Stimulated activated CD8-positive, alpha-beta memory T cell treated with anti-CD3 and anti-CD28 coated beads, Interleukin-15, amount 100 ng/mL, for 1 hour (primary cell): ENCODE measurements around the gene FARP1.

Source experiments
- DNase-seq: peaks from one replicate; pipeline ENCODE4 v3.0.0-alpha.2; 2020; ENCODE audit warnings: low read depth

Gene FARP1

GRCh38 chr13:98133946-98134345, 8.9 kb upstream of the FARP1 start:
- no peak for DNase-seq

- DNase-seq = no peak
These were observed 8.0 kb upstream of the FARP1 start for GRCh38 chr13:98134901-98135300.

- DNase-seq = no peak
These were observed 1.8 kb upstream of the FARP1 start for GRCh38 chr13:98141091-98141490.

- DNase-seq = no peak
These were observed 1.1 kb upstream of the FARP1 start for GRCh38 chr13:98141509-98142379.

- DNase-seq = no peak
These were observed 261 bp downstream of the FARP1 start for GRCh38 chr13:98143157-98143553.

GRCh38 chr13:98143601-98144026, 720 bp downstream of the FARP1 start:
- no peak for DNase-seq

GRCh38 chr13:98144027-98144741, 1.3 kb downstream of the FARP1 start:
- no peak for DNase-seq

GRCh38 chr13:98144801-98145350, 2.0 kb downstream of the FARP1 start:
- DNase-seq = no peak

GRCh38 chr13:98147521-98147920, 4.6 kb downstream of the FARP1 start:
- no peak for DNase-seq

GRCh38 chr13:98150832-98151479, 8.1 kb downstream of the FARP1 start:
- no peak for DNase-seq

- DNase-seq = no peak
These were observed 12.7 kb downstream of the FARP1 start for GRCh38 chr13:98155475-98156109.

- no peak for DNase-seq
These were observed 13.4 kb downstream of the FARP1 start for GRCh38 chr13:98156259-98156658.

GRCh38 chr13:98157188-98157587, 14.3 kb downstream of the FARP1 start:
- no peak for DNase-seq

GRCh38 chr13:98157609-98158008, 14.7 kb downstream of the FARP1 start:
- DNase-seq = no peak

GRCh38 chr13:98158172-98158899, 15.4 kb downstream of the FARP1 start:
- no peak for DNase-seq

GRCh38 chr13:98162935-98163334, 20.0 kb downstream of the FARP1 start:
- DNase-seq = no peak

- DNase-seq = no peak
These were observed 26.4 kb downstream of the FARP1 start for GRCh38 chr13:98169331-98169730.

- no peak for DNase-seq
These were observed 29.2 kb downstream of the FARP1 start for GRCh38 chr13:98171900-98172589.

- no peak for DNase-seq
These were observed 29.9 kb downstream of the FARP1 start for GRCh38 chr13:98172590-98173422.
